ENCODE data around the gene SLC15A2.

The SLC15A2 gene

DNA sequence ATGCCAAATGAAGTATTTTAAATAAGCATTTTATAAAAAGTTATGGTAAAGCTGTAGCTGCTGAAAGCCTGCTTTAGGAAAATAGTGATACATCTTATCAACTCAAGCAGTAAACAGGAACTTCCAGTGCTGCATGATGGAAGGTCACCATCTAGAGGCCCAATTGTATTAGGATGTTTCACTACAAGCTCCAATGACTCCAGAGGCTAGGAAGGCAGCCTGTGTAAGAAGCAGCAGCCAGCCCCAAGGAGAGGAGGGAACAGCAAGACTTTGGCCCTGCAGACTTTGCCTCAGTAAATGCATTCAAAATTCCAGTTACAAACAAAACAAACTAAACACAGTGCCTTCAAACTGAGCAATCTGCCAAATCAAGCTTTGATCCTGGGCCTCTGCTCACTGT, 95.7 kb downstream of the SLC15A2 start:
- DNase-seq: no peak

DNA sequence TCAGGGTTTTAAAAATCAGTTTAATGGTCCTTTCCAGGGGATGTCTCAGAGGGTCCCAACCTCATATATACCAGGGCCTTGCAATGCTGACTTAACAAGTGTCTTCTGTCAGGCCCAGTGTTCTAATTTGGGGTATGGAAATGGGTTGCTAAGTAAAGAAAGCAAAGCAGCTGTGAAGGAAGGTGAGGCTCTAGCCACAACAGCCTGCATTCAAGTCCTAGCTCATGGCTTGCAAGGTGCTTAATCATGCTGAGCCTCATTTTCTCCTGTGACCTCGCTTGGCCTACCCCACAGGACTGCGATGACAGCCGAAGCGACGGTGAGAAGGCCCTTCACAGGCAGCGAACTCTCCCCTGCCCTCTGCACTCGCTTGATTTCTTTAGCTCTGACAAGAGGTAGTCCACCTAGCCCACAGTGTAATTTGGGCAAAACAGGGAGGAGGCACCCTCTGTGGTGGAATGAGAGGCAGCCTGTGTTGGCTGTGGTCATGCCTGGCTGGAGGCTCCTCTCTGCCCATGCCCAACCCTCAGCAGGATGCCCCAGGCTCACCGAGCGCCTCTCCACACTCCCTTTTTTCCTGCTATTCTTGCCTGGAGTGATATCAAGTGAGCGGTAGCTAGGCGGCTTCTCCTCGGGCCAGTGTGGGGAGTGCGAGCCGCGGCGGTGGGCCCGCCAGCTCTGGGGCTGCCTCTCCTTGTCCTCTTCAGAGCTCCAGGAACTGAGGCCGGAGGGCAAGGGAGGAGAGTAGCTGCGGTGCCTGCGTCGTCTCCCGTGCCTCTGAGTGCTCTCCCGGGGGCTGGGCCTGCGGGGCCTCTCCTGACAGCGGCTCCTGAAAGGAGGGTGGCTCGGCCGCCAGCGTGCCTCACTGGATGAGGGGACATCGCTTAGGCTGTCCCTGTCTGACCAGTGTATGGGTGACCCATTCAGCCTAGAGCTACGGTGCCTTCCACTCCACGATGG, 98.7 kb downstream of the SLC15A2 start:
- no peak for DNase-seq
